Heart left ventricle (tissue), 13 donors: Measurements from ENCODE around the gene DPY19L3.

Experiments used
- CTCF ChIP-seq, 12 donors: fragments of 200-600 bp; sonication (generic) in 4 of 12; IDR thresholded peaks; one replicate each; pipeline versions ENCODE4 v1.5.0 to v1.8.0; 2018 to 2022; ENCODE audit warnings: antibody characterized with exemption in 12 of 12, mild to moderate bottlenecking in 5 of 12
- POLR2A ChIP-seq, 2 donors: fragments of 450-650 bp; IDR thresholded peaks; one replicate each; pipeline ENCODE4 v1.6.1; 2017; ENCODE audit warnings: antibody characterized with exemption in 2 of 2, mild to moderate bottlenecking in 2 of 2, moderate library complexity in 2 of 2
- donor health status: ischemic (EF 13 %, LVEDD 7.1; RV severe dilation, severe dysfunction).
- donor health status: DM: no; HTN: yes; CAD: no.
- donor health status: DM: no; HTN: no; CAD: no.
- donor health status: ischemic (EF 25% LVEDD 6.9; RV normal size, moderate dysfunction).
- donor health status: ischemic (EF 25% LVEDD 5.7; RV mildly dilated, moderate dysfunction).
- donor health status: ischemic (EF 35%, LVEDD 5.7; RV mildly dilated, moderate dysfunction).
- donor health status: nonischemic (EF 11% LVEDD 7.7; RV severe dilation, severe dysfunction).
- donor health status: DM: yes; HTN: yes; CAD: no.
- donor health status: PGD.
- donor health status: ischemic (EF 29% LVEDD 5.4; RV normal size, mild dysfunction).
- donor health status: nonischemic (EF 23%, LVEDD 6.1; RV moderate dilation, normal function).

GRCh38 chr19:32361574-32362317, 43.8 kb upstream of the DPY19L3 start:
- TF ChIP-seq CTCF (IDR thresholded peaks at IDR 0.05) (no peak), POLR2A (IDR thresholded peaks at IDR 0.05) (no peak)
